Body of pancreas (tissue), 4 donors: ENCODE measurements around the gene IQSEC1. TPM values are rescaled to one million over a fixed set of nuclear protein-coding genes. Genes with fewer than 3 reads are reported as not detected.
A peak's percentile ranks its signal among the peaks of the same experiment; 100 is the strongest.

ENCODE experiments used
- ATAC-seq: fragments of 150-250 bp; one replicate; pipeline ENCODE4 v1.9.1; 2016
- DNase-seq, 4 donors: peaks; one replicate each; pipeline ENCODE4 v3.0.0-alpha.2; 2019
- H3K27ac ChIP-seq, 4 donors: fragments of 200-600 bp; sonication (generic); 1 replicate in 3 of 4; 2 replicates in 1 of 4; pipeline versions ENCODE4 v1.5.1 to v1.6.1; 2016 to 2019; ENCODE audit warnings: mild to moderate bottlenecking in 1 of 4, mixed read lengths in 1 of 4, moderate library complexity in 1 of 4
- H3K27me3 ChIP-seq, 2 donors: fragments of 200-600 bp; sonication (generic); one replicate each; pipeline ENCODE4 v1.6.0; 2016; ENCODE audit warnings: mild to moderate bottlenecking in 1 of 2
- H3K36me3 ChIP-seq, 2 donors: fragments of 200-600 bp; sonication (generic); replicated peaks in 1 of 2; 2 replicates each; pipeline ENCODE4 v1.5.1; 2016; ENCODE audit warnings: low read depth in 2 of 2; ENCODE audit not compliant: insufficient read depth in 1 of 2
- H3K4me1 ChIP-seq: fragments of 200-600 bp; sonication (generic); one replicate; pipeline ENCODE4 v1.6.0; 2016
- H3K4me3 ChIP-seq, 2 donors: fragments of 200-600 bp; sonication (generic); 1 replicate in 1 of 2; 2 replicates in 1 of 2; pipeline ENCODE4 v1.5.1; 2016 to 2019
- H3K9me3 ChIP-seq, 3 donors: fragments of 200-600 bp; sonication (generic); 1 replicate in 2 of 3; 2 replicates in 1 of 3; pipeline ENCODE4 v1.5.1; 2016
- CTCF ChIP-seq, 7 experiments: fragments of 450-650 bp in 4 of 7; fragments of 200-600 bp in 3 of 7; sonication (generic) in 3 of 7; IDR thresholded peaks; one replicate each; pipeline ENCODE4 v1.5.1; 2016 to 2019; ENCODE audit warnings: antibody characterized with exemption in 7 of 7
- POLR2A ChIP-seq, 3 donors: fragments of 450-650 bp; IDR thresholded peaks; one replicate each; pipeline ENCODE4 v1.6.1; 2016; ENCODE audit warnings: antibody characterized with exemption in 3 of 3, mild to moderate bottlenecking in 2 of 3
- WGBS, 2 donors: methylation state at CpG; one replicate each; pipeline ENCODE4 v1.1.5; 2017; 5-methylcytosine and 5-hydroxymethylcytosine counted together
- intact Hi-C: fragments of 100-400 bp; cut with DNase I; formaldehyde crosslinking; loops from one replicate; pipeline ENCODE4 v1.15.1; 2023
- total RNA-seq, 2 donors: library from RNA; depleted of rRNA; stranded (reverse); fragments of >200 nt; gene quantifications; one replicate each; pipeline ENCODE4 v1.1.0, GENCODE V29; 2016

Gene IQSEC1
- total RNA-seq, 2 donors from 2014 or later, result 29.6 to 42.2 TPM

GRCh38 chr3:13026534-13026933 lies 46.7 kb downstream of the IQSEC1 start:
- Histone ChIP-seq H3K4me3 (no peak overlapping the region), H3K4me1 (peaks cover 14% of the 10 kb centered on the region), H3K27ac (no peak overlapping the region), H3K27me3 (no peaks in the 10 kb centered on the region), H3K9me3 (no peaks in the 10 kb centered on the region), H3K36me3 (no peaks in the 10 kb centered on the region)
- TF ChIP-seq CTCF (IDR thresholded peaks at IDR 0.05) (no peak), POLR2A (IDR thresholded peaks at IDR 0.05) (no peak)
- no peak for ATAC-seq
- no peak for DNase-seq
- 83 to 89% methylated on average over 3 of the region's 3 CpGs for WGBS, 2 donors
- intact Hi-C loops, result no loop called here

- peaks cover 17% of the 10 kb centered on the region for H3K4me1 ChIP-seq
- H3K36me3 ChIP-seq, result no peaks in the 10 kb centered on the region
- no peaks in the 10 kb centered on the region for H3K27me3 ChIP-seq
- DNase-seq, result no peak
- 88 to 93% methylated on average over 8 to 10 of the region's 10 CpGs for WGBS, 2 donors
- ATAC-seq, result no peak
- no peak overlapping the region for H3K27ac ChIP-seq
- TF ChIP-seq CTCF (IDR thresholded peaks at IDR 0.05), result no peak
- TF ChIP-seq POLR2A (IDR thresholded peaks at IDR 0.05), result no peak
- no peak overlapping the region for H3K4me3 ChIP-seq
- intact Hi-C loops, result no loop called here
- no peaks in the 10 kb centered on the region for H3K9me3 ChIP-seq
These were observed 47.3 kb downstream of the IQSEC1 start for GRCh38 chr3:13025778-13026518.

- Histone ChIP-seq H3K4me1 (peaks cover 17% of the 10 kb centered on the region), H3K27ac (no peak overlapping the region), H3K27me3 (no peaks in the 10 kb centered on the region), H3K9me3 (no peaks in the 10 kb centered on the region), H3K36me3 (no peaks in the 10 kb centered on the region), H3K4me3 (no peak overlapping the region)
- ATAC-seq (no peak), DNase-seq (peak in 2 of 4 donors; percentile 51 to 59)
- WGBS, 2 donors, result 75 to 88% methylated on average over 4 to 8 of the region's 8 CpGs
- no peak for TF ChIP-seq POLR2A (IDR thresholded peaks at IDR 0.05)
- TF ChIP-seq CTCF (IDR thresholded peaks at IDR 0.05), result no peak
- intact Hi-C loops, result no loop called here
These were observed 48.1 kb downstream of the IQSEC1 start for GRCh38 chr3:13025090-13025489.

GRCh38 chr3:13024765-13025065 lies 48.5 kb downstream of the IQSEC1 start:
- 87 to 98% methylated on average over 2 of the region's 2 CpGs for WGBS, 2 donors
- peaks cover 17% of the 10 kb centered on the region for H3K4me1 ChIP-seq
- DNase-seq, result no peak

More at GRCh38 chr3:13024765-13025065, 48.5 kb downstream of the IQSEC1 start:
- no peak for ATAC-seq
- Histone ChIP-seq H3K36me3 (no peaks in the 10 kb centered on the region), H3K27me3 (no peaks in the 10 kb centered on the region), H3K27ac (no peak overlapping the region), H3K9me3 (no peaks in the 10 kb centered on the region), H3K4me3 (no peak overlapping the region)
- TF ChIP-seq POLR2A (IDR thresholded peaks at IDR 0.05) (no peak), CTCF (IDR thresholded peaks at IDR 0.05) (no peak)
- intact Hi-C loops, result no loop called here
